GM12873 (cell line): ENCODE results near the gene API5.

Experiments used
- TF ChIP-seq, protein P1 (sequence below): IDR thresholded peaks from 2 replicates; pipeline ENCODE4 v1.5.1; 2012; ENCODE audit warnings: low read depth, mild to moderate bottlenecking, moderate library complexity, low read length, control low read depth; ENCODE audit not compliant: insufficient read depth; ENCODE audit errors: missing control alignments

The API5 gene

DNA sequence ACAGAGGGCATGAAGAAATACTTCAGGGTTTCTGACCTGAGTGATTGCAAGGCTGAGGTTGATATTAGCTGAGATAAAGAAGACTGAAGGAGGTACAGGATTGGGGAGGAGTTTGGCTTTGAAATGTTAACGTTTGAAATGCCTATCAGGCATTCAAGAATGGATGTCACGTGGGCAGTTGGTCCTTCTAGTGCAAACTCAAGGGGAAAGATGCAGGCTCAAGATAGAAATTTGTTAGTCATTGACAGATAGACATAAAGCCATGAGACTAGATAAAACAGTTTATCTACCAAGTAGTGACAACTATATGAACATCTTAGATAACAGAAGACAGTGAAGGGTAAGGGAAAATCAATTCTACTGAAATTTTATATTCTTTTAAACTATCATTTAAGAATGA is 70.0 kb downstream of the API5 start:
- TF ChIP-seq, protein P1, sequence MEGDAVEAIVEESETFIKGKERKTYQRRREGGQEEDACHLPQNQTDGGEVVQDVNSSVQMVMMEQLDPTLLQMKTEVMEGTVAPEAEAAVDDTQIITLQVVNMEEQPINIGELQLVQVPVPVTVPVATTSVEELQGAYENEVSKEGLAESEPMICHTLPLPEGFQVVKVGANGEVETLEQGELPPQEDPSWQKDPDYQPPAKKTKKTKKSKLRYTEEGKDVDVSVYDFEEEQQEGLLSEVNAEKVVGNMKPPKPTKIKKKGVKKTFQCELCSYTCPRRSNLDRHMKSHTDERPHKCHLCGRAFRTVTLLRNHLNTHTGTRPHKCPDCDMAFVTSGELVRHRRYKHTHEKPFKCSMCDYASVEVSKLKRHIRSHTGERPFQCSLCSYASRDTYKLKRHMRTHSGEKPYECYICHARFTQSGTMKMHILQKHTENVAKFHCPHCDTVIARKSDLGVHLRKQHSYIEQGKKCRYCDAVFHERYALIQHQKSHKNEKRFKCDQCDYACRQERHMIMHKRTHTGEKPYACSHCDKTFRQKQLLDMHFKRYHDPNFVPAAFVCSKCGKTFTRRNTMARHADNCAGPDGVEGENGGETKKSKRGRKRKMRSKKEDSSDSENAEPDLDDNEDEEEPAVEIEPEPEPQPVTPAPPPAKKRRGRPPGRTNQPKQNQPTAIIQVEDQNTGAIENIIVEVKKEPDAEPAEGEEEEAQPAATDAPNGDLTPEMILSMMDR, result no peak

DNA sequence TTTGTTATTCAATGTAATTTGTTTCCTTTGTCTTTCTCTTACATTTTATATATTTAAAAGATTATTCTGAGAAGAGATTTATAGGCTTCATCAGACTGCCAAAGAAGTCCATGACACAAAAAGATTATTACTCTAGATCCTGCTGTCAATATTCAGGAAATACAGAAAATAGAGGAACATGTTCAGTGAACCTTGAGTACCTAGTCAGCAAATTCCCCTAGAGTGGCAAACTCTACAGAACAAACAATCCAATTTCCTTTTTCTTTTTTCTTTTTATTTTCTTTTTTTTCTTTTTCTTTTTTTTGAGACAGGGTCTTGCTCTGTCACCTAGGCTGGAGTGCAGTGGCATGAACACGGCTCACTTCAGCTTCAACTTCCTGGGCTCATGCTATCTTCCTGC is 70.8 kb downstream of the API5 start:
- TF ChIP-seq, protein P1, result no peak

DNA sequence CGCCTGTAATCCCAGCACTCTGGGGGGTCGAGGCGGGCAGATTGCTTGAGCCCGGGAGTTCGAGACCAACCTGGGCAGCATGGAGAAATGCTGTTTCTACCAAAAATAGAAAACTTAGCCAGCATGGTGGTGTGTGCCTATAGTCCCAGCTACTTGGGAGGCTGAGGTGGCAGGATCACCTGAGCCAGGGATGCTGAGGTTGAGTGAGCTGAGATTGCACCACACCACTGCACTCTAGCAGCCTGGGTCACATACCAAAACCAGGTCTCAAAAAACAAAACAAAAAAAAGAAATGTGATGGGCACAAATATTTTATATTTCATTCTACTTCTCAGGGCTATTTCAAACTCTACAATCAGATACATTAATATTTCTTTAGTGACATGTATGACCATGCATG is 72.6 kb downstream of the API5 start:
- TF ChIP-seq, protein P1, result no peak

DNA sequence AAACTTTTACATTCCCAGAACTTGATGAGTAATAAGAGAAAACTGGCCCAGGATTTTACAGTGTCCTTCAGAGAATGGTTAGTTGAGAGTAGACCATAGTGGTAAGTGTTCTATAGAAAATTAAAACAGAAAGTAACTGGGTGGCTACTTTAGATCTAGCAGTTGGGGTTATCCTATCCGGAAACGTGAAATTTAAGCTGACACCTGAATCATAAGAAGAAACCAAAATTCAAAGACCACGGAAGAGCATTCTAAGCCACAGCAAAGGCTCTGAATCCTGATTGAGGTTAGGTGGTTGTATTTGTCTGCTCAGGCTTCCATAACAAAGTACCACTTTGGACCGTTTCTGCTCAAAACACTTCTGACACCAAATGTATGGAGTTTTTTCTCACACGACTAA is 80.9 kb downstream of the API5 start:
- TF ChIP-seq, protein P1, result no peak

DNA sequence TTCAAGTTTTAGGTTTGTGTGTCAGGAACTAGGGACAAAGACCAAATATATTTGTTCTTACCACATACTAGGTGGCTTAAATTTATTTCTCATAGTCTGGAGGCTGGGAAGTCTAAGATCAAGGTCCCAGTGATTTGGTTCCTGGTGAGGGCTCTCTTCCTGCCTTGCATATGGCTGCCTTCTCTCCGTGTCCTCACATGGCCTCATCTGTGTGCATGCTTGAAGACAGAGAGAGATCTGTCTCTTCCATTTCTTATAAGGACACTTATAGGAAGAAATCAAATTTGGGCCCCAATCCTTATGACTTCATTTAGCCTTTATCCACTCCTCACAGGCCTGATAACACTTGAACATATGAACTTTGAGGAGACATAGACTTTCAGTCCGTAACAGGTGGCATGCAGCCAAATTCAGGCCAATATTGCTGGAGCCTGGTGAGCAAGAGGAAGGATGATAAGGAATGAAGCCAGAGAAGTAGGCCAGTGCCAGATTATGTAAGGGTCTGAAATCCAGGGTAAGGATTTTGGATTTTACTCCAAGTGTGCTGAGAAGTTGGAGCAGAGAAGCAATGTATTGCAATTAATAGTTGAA is 82.1 kb downstream of the API5 start:
- TF ChIP-seq, protein P1, result no peak
